HG02610 (cell line): ENCODE measurements around the gene WNT3.
"Not testable (repeated sequence)": the region's sequence is repeated elsewhere in the genome, so short reads cannot be mapped to it uniquely, and the experiment has no call there.

Source experiments
- ATAC-seq: cut with Tn5 transposase; IDR thresholded peaks from one replicate; pipeline ENCODE4 v1.9.1; 2021; ENCODE audit warnings: mild to moderate bottlenecking, moderate library complexity; ENCODE audit not compliant: unreplicated experiment

The WNT3 gene

GRCh38 chr17:46815474-46816353, 2.8 kb downstream of the WNT3 start:
- ATAC-seq = no peak

DNA sequence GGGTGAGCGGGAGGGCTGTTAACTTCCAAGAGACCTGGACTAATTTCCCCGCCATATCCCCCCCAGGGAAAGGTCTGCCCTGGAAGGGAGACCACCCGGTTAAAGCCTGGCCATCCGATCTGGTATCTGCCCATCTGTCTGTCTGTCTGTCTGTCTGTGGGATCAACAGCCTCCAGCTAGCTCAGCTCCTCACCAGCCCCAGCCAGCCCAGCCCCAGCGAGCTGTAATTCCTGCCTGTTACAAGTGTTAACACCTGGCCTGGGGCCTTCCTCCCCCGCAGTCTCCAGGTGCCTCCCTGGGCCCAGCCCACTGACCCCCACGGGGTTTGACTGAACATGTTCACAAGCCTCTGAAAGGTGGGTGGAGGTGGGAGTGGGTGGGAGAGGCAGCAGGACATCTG, 4.0 kb downstream of the WNT3 start:
- ATAC-seq = no peak

DNA sequence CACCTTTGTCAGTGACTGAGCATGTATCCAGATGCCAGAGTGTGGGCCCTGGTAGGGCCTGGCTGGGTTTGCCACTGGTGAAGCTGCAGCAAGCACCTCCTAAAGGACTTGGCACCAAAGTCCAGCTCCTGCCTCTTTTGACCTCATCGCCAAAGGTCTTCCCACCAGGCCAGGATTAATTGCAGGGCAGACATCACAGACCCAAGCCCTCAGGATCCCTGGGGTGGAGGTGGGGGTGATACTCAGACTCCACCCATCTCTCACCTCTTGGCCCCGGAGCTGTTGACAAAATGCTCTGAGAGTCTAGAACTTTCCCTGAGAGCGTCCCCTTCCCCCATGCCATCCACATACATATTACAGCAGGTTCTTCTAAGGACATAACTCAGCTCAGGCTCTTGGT, 4.6 kb downstream of the WNT3 start:
- ATAC-seq = no peak

DNA sequence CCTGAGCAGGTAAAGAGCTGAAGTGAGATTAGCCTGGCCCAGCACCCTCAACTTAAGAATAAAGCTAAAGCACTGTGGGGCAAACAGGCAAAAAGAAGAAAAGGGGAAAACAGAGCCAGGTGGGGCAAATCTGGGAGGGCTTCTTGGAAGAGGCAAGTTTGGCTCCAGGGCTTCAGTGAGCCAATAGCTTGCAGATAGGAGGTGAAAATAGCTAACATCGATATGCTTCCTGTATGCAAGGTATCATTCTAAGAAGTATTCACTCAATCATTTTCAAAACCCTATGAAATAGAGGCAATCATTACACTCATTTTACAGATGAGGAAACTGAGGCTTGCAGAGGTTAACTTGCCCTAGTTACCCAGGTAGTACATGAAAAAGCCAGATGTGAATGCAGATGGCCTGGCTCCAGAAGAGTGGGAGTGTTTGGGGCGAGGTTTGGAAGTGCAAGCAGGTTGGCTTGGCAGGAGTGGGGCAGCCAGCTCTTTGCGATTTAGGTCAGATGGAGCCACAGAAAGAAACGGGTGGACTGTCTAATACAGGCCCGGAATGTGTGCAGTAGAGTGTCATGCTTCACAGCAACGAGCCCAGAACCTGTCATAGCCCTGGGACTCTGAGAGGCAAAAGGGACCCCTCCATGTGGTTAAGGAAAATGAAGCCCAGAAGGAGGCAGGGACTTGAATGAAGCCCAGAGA, 5.7 kb downstream of the WNT3 start:
- no peak for ATAC-seq

GRCh38 chr17:46811978-46812583, 6.4 kb downstream of the WNT3 start:
- ATAC-seq = no peak

DNA sequence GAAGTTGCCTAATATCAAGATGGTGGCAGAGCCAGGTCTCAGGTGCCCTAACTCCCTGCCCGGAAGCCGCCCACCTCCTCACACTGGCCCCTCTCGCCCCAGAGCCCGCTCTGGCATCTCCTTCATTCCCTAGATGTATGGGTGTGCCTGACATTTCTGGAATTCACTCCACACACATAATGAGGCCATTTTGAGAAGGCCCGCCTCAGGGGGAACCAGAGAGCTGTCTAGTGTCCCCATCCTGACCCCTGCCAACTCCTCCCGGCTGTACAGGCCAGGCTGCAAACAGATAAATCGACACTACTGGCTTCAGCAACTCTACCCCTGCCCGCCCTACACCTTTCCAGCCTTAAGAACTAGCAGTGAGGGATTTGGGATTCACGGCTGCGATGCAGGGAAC, 7.7 kb downstream of the WNT3 start:
- ATAC-seq = no peak

DNA sequence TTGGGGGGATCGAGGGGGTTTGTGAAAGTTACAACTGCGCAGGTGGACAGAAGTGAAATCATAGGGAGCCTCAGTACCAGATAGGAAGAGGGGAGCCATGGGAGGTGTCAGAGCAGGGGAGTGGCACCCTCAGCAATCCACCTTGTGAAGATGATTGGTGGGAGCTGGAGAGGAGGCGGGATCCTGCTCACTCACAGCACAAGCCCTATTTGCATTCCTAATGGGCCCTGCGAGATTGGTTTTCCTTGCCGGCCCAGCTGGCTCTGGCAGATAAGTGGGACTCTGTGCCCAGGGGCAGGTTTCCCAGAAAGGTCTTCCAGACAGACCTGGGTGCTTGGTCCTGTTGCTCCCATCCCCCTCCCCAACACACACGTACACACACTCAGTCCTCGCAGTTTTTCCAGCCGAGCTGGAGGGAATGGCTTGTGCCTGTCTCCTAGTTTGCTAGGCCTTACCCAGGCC, 9.4 kb downstream of the WNT3 start:
- ATAC-seq = no peak

- no peak for ATAC-seq
Measured at GRCh38 chr17:46805771-46806170, 12.7 kb downstream of the WNT3 start.

DNA sequence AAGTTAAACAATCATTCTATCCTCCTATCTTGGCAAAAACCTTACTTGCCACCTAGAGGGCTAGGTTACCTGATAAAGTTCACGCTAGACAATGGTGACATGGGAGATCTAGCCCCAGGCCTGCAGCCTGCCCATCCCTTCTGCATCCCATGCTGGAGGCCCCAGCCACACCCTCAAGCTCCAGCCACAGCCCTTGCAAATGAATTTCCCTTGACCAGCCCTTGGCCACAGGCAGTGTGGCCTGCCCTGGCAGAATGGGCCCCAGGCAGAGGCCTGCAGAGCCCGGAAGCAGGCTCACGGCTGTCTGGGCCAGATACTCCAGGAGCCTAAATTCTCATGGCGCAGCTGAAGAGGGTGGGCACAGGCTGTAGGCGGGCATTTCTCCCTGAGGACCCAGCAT, 14.9 kb downstream of the WNT3 start:
- no peak for ATAC-seq

- no peak for ATAC-seq
Measured at GRCh38 chr17:46802800-46803199, 15.7 kb downstream of the WNT3 start.

DNA sequence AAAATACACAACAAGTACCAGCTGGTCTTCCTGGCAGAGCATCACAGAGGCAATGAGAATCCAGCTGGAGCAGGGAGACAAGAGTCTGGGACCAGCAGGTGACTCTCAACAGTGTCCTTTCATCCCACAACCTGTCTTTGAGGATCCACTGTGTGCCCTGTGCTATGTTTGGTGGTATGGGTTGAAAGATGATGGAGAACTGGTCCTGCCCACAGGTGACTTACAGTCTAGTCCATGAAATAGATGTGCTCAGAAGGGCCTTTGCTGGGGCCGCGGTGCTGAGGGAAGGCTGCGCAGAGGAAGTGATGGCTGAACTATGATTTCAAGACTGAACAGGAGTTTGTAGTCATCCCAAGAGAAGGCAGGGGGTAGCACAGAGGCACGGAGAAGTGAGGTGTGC, 17.9 kb downstream of the WNT3 start:
- no peak for ATAC-seq

- ATAC-seq = no peak
Measured at GRCh38 chr17:46796956-46797530, 21.4 kb downstream of the WNT3 start.

- no peak for ATAC-seq
Measured at GRCh38 chr17:46796524-46796923, 22.0 kb downstream of the WNT3 start.

- ATAC-seq = no peak
Measured at GRCh38 chr17:46796084-46796483, 22.4 kb downstream of the WNT3 start.

GRCh38 chr17:46795379-46795952, 23.0 kb downstream of the WNT3 start:
- no peak for ATAC-seq

DNA sequence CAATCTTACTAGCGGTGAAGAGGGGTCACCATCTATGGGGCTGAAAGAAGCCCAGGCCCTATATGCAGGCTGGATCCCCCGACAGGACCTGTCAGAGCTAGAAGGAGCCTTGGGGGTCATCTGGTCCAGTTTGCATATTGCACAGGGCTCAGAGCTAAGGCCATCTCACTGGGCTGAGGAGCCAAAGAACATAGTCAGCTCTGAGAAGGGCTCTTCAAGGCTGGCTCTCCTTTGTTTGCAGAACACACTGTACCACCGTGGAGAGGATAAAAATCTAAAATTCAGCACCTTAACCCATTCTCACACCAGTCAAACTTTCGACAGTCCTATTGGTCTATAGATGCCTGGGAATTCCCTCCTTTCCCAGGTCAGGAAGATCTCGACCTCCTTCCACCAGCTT, 24.2 kb downstream of the WNT3 start:
- ATAC-seq = no peak

- no peak for ATAC-seq
Measured at GRCh38 chr17:46793541-46793940, 25.0 kb downstream of the WNT3 start.

- not testable (repeated sequence) for ATAC-seq
Measured at GRCh38 chr17:46793023-46793422, 25.5 kb downstream of the WNT3 start.

GRCh38 chr17:46792071-46792470, 26.4 kb downstream of the WNT3 start:
- ATAC-seq = no peak

DNA sequence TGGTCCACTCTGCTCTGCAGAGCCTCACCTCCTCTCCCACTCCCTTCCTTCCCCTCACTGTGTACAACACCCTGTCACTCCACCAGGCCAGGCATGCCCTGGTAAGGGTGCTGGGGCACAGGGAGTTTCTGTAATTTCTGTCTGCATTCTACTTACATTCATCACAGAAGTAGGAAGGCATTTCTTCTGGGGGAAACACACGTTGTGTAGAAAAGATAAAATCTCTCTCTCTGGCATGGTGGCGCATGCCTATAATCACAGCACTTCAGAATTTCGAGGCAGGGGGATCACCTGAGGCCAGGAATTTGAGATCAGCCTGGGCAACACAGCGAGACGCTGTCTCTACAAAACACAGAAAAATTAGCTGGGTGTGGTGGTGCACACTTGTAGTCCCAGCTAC, 27.0 kb downstream of the WNT3 start:
- no peak for ATAC-seq

DNA sequence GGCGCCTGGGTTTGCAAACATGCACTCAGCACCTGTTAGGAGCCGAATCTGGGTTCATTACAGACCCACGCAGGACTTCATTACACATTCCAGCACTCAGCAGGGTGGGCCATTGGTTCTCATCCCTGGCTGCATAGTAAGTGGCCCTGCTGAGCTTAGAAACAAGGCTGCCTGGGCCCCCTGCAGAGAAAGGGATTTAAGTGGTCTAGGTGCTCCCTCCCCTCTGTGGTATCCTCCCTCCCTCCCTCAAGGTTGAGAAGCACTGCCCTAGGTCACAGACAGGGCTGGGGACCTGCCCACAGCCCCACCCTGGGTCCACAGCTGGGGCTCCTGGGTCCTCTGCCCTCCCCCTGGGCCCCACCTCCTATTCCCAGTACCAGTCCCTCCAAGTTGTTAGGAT, 28.3 kb downstream of the WNT3 start:
- no peak for ATAC-seq
